ENCODE results near the gene DMD. TPM values are rescaled to one million over a fixed set of nuclear protein-coding genes. Genes with fewer than 3 reads are reported as not detected.

The DMD gene
- total and polyA plus RNA-seq, 2 donors (not counting 1 experiment from before 2014, with no cell fraction given): 5.1 to 7.2 TPM

DNA sequence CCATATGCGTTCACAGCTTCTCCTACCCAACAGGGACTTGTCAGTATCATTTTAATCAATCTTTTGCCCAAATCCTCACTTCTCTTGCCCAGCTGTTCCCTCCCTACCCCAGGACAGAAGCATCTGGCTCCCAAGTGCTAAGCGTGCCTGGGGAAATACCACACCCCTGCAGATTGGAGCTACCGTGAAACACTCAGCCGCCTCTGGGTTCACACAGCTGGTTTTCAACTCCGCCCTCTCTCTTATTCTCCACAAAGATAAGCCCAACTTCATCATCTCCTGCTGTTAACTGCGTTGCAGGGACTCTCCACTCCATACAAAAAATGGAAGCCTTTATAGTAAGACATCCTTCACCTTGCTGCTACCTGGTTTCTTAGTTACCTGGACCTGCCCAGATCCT, 1992.2 kb downstream of the DMD start:
- H3K4me2 ChIP-seq (ENCODE audit: extremely low read depth, insufficient read depth, low read length): no peak overlapping the region
- no peak overlapping the region for H3K4me3 ChIP-seq (replicated peaks in 1 of 4; ENCODE audit: control extremely low read depth in 1 of 4, insufficient read depth in 1 of 4, low read depth in 3 of 4, low read length in 4 of 4)
- no peak overlapping the region for H3K9ac ChIP-seq (ENCODE audit: insufficient read depth, low read length)
- no peak overlapping the region for H3K27ac ChIP-seq (ENCODE audit: insufficient read depth, low read length)
- H3K79me2 ChIP-seq (ENCODE audit: control insufficient read depth, insufficient read depth, low read length): no peaks in the 10 kb centered on the region
- H2AFZ ChIP-seq (ENCODE audit: low read length): no peak overlapping the region
- no peak for DNase-seq (ENCODE audit: low read depth in 2 of 2)
- H3K27me3 ChIP-seq (ENCODE audit: control insufficient read depth, insufficient read depth, low read length): no peaks in the 10 kb centered on the region
- H3K36me3 ChIP-seq (ENCODE audit: control insufficient read depth, insufficient read depth, low read length): no peaks in the 10 kb centered on the region
- H4K20me1 ChIP-seq (ENCODE audit: control insufficient read depth, extremely low read depth, insufficient read depth, low read length): no peaks in the 10 kb centered on the region
- TF ChIP-seq CTCF (conservative IDR thresholded peaks at IDR 0.05 in 1 of 2, IDR thresholded peaks at IDR 0.05 in 1 of 2; ENCODE audit: low read depth in 1 of 2, low read length in 2 of 2) (no peak), EZH2 (IDR thresholded peaks at IDR 0.05; ENCODE audit: low read length, missing control alignments) (no peak)
- no peaks in the 10 kb centered on the region for H3K9me3 ChIP-seq (ENCODE audit: control insufficient read depth, insufficient read depth, low read depth, low read length)
- H3K4me1 ChIP-seq (ENCODE audit: control insufficient read depth, extremely low read depth, insufficient read depth, low read length): no peaks in the 10 kb centered on the region

DNA sequence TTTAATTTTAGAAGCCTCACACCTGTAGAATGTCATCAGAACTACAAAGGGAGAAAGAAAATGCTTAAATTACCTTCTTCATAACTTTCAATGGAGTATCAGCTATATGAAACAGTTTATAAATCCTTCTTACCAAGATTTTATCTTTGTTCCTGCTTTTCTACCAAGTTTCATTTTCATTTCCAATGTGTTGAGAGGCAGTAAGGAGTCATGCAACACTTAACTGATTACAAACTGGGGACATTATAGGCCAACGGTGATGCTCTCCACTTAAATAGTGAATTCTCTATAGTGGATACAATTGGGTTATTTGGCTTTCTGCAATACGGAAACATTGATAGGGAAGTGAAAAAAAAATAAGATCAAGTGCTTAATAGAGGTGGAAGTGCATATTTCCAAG, 1994.3 kb downstream of the DMD start:
- no peak overlapping the region for H3K4me2 ChIP-seq (ENCODE audit: extremely low read depth, insufficient read depth, low read length)

GRCh38 chrX:31215277-31215815, 1996.0 kb downstream of the DMD start:
- Histone ChIP-seq H3K27me3 (ENCODE audit: control insufficient read depth, insufficient read depth, low read length) (no peaks in the 10 kb centered on the region), H2AFZ (ENCODE audit: low read length) (no peak overlapping the region), H3K4me2 (ENCODE audit: extremely low read depth, insufficient read depth, low read length) (no peak overlapping the region), H3K4me1 (ENCODE audit: control insufficient read depth, extremely low read depth, insufficient read depth, low read length) (no peaks in the 10 kb centered on the region), H3K4me3 (replicated peaks in 1 of 4; ENCODE audit: control extremely low read depth in 1 of 4, insufficient read depth in 1 of 4, low read depth in 3 of 4, low read length in 4 of 4) (no peak overlapping the region), H3K9me3 (ENCODE audit: control insufficient read depth, insufficient read depth, low read depth, low read length) (no peaks in the 10 kb centered on the region), H4K20me1 (ENCODE audit: control insufficient read depth, extremely low read depth, insufficient read depth, low read length) (no peaks in the 10 kb centered on the region), H3K36me3 (ENCODE audit: control insufficient read depth, insufficient read depth, low read length) (no peaks in the 10 kb centered on the region), H3K9ac (ENCODE audit: insufficient read depth, low read length) (no peak overlapping the region), H3K79me2 (ENCODE audit: control insufficient read depth, insufficient read depth, low read length) (no peaks in the 10 kb centered on the region), H3K27ac (ENCODE audit: insufficient read depth, low read length) (no peak overlapping the region)
- TF ChIP-seq CTCF (conservative IDR thresholded peaks at IDR 0.05 in 1 of 2, IDR thresholded peaks at IDR 0.05 in 1 of 2; ENCODE audit: low read depth in 1 of 2, low read length in 2 of 2) (no peak), EZH2 (IDR thresholded peaks at IDR 0.05; ENCODE audit: low read length, missing control alignments) (no peak)
- no peak for DNase-seq (ENCODE audit: low read depth in 2 of 2)

More for the DNA sequence above, 1994.3 kb downstream of the DMD start:
- H3K9ac ChIP-seq (ENCODE audit: insufficient read depth, low read length): no peak overlapping the region
- H3K4me1 ChIP-seq (ENCODE audit: control insufficient read depth, extremely low read depth, insufficient read depth, low read length): no peaks in the 10 kb centered on the region
- no peaks in the 10 kb centered on the region for H3K79me2 ChIP-seq (ENCODE audit: control insufficient read depth, insufficient read depth, low read length)
- TF ChIP-seq CTCF (conservative IDR thresholded peaks at IDR 0.05 in 1 of 2, IDR thresholded peaks at IDR 0.05 in 1 of 2; ENCODE audit: low read depth in 1 of 2, low read length in 2 of 2) (no peak), EZH2 (IDR thresholded peaks at IDR 0.05; ENCODE audit: low read length, missing control alignments) (no peak)
- H3K36me3 ChIP-seq (ENCODE audit: control insufficient read depth, insufficient read depth, low read length): no peaks in the 10 kb centered on the region
- no peaks in the 10 kb centered on the region for H3K9me3 ChIP-seq (ENCODE audit: control insufficient read depth, insufficient read depth, low read depth, low read length)
- H2AFZ ChIP-seq (ENCODE audit: low read length): no peak overlapping the region
- H3K4me3 ChIP-seq (replicated peaks in 1 of 4; ENCODE audit: control extremely low read depth in 1 of 4, insufficient read depth in 1 of 4, low read depth in 3 of 4, low read length in 4 of 4): no peak overlapping the region
- H3K27me3 ChIP-seq (ENCODE audit: control insufficient read depth, insufficient read depth, low read length): no peaks in the 10 kb centered on the region
- H3K27ac ChIP-seq (ENCODE audit: insufficient read depth, low read length): no peak overlapping the region
- H4K20me1 ChIP-seq (ENCODE audit: control insufficient read depth, extremely low read depth, insufficient read depth, low read length): no peaks in the 10 kb centered on the region
- no peak for DNase-seq (ENCODE audit: low read depth in 2 of 2)
